Ovary (tissue), 9 donors: ENCODE data around the gene MAPK8IP3. TPM values are rescaled to one million over a fixed set of nuclear protein-coding genes. Genes with fewer than 3 reads are reported as not detected.

Experiments used
- DNase-seq, 5 donors: peaks; one replicate each; pipeline ENCODE4 v3.0.0-alpha.2; 2019 to 2020
- H3K27ac ChIP-seq, 2 donors: fragments of 200-600 bp; one replicate each; pipeline versions ENCODE4 v1.5.1 to v1.8.0; 2019 to 2022
- H3K27me3 ChIP-seq: fragments of 200-600 bp; one replicate; pipeline ENCODE4 v1.8.0; 2022
- H3K36me3 ChIP-seq: fragments of 200-600 bp; sonication (generic); one replicate; pipeline ENCODE4 v1.5.1; 2019
- H3K4me1 ChIP-seq: one replicate; pipeline ENCODE4 v1.8.1; 2013; ENCODE audit warnings: mild to moderate bottlenecking, moderate library complexity; ENCODE audit not compliant: insufficient read depth
- H3K4me3 ChIP-seq: fragments of 200-600 bp; sonication (generic); one replicate; pipeline ENCODE4 v1.5.1; 2017
- H3K9me3 ChIP-seq, 2 donors: fragments of 200-600 bp in 1 of 2; sonication (generic) in 1 of 2; one replicate each; pipeline versions ENCODE4 v1.5.1 to v1.8.1; 2013 to 2019; ENCODE audit warnings: mild to moderate bottlenecking in 1 of 2, moderate library complexity in 1 of 2
- CTCF ChIP-seq, 3 donors: fragments of 450-650 bp in 2 of 3; fragments of 200-600 bp in 1 of 3; IDR thresholded peaks; one replicate each; pipeline versions ENCODE4 v1.5.1 to v1.8.0; 2016 to 2022; ENCODE audit warnings: antibody characterized with exemption in 3 of 3, mild to moderate bottlenecking in 1 of 3
- EP300 ChIP-seq: sonication (generic); formaldehyde crosslinking; IDR thresholded peaks from one replicate; pipeline ENCODE4 v1.6.1; 2017; ENCODE audit warnings: antibody characterized with exemption
- POLR2A ChIP-seq: fragments of 450-650 bp; IDR thresholded peaks from one replicate; pipeline ENCODE4 v1.6.1; 2017; ENCODE audit warnings: antibody characterized with exemption, mild to moderate bottlenecking, moderate library complexity
- WGBS, 3 donors: extraction: QIAGEN DNeasy Blood & Tissue Kit in 1 of 3; methylation state at CpG; one replicate each; pipeline versions ENCODE4 v1.1.5 to v1.1.7; 2013 to 2017; 5-methylcytosine and 5-hydroxymethylcytosine counted together
- intact Hi-C, 4 donors: fragments of 100-400 bp; cut with DNase I; formaldehyde crosslinking; loops; one replicate each; pipeline versions ENCODE4 v1.11.0 to v1.15.1; 2022 to 2023
- polyA plus RNA-seq, 2 donors: library from polyadenylated mRNA; stranded (reverse); fragments of 200-250 nt in 1 of 2; fragments of 350-450 nt in 1 of 2; fragmentation: Illumina TruSeq in 1 of 2; extraction: RNeasy Lipid Tissue Mini Kit (QIAGEN cat#74804) in 1 of 2; gene quantifications; one replicate each; pipeline ENCODE4 v1.2.3, GENCODE V29; 2013 to 2014
- total RNA-seq, 7 donors: library from RNA; depleted of rRNA in 2 of 7; stranded (reverse); fragments of >200 nt in 2 of 7; fragmentation: NEBNext Ultra II Directional in 3 of 7; extraction: Animal tissue kit (Norgen Biotek cat#: 25700) in 3 of 7; gene quantifications; one replicate each; pipeline versions ENCODE4 v1.1.0 to v1.2.4, GENCODE V29; 2016 to 2023
- donor health status: DM: no; HTN: no; CAD: no; lungs with moderate emphysema.
- donor health status: DM: no; HTN: no; CAD: no.
- donor health status: Bipolar disorder and iron deficiency.
- donor health status: DM: yes; HTN: yes; CAD: no.
- donor health status: DM: no; HTN: no; CAD: no.
- donor health status: DM: yes; HTN: yes; CAD: no.

Gene MAPK8IP3
- total and polyA plus RNA-seq, 9 donors: 7.0 to 117 (median 72.3) TPM

- H3K27ac ChIP-seq: no peak overlapping the region
- no peak overlapping the region for H3K4me3 ChIP-seq
- H3K36me3 ChIP-seq: no peaks in the 10 kb centered on the region
- whole genome bisulfite sequencing, 3 donors: 85 to 88% (median 86%) methylated on average over 29 to 30 of the region's 30 CpGs
- DNase-seq: no peak
- H3K4me1 ChIP-seq: peaks cover 17% of the 10 kb centered on the region
- TF ChIP-seq POLR2A (no peak), EP300 (no peak), CTCF (IDR thresholded peaks at IDR 0.05) (no peak)
- no peaks in the 10 kb centered on the region for H3K9me3 ChIP-seq
- no peaks in the 10 kb centered on the region for H3K27me3 ChIP-seq
- intact Hi-C loops: no loop called here
These were observed 69.2 kb downstream of the MAPK8IP3 start for GRCh38 chr16:1775006-1775845.

- intact Hi-C loops: no loop called here
- Histone ChIP-seq H3K27ac (no peak overlapping the region), H3K4me1 (peaks cover 19% of the 10 kb centered on the region), H3K4me3 (no peak overlapping the region), H3K36me3 (no peaks in the 10 kb centered on the region), H3K27me3 (no peaks in the 10 kb centered on the region), H3K9me3 (no peaks in the 10 kb centered on the region)
- no peak for TF ChIP-seq POLR2A
- TF ChIP-seq CTCF (IDR thresholded peaks at IDR 0.05): no peak
- TF ChIP-seq EP300: no peak
- WGBS, 3 donors: 72 to 75% (median 72%) methylated on average over 28 of the region's 28 CpGs
- DNase-seq: peak in 2 of 5 donors; percentile 30 to 37
These were observed 70.1 kb downstream of the MAPK8IP3 start for GRCh38 chr16:1775846-1776671.

GRCh38 chr16:1776672-1776955 lies 70.6 kb downstream of the MAPK8IP3 start:
- Histone ChIP-seq H3K4me1 (peaks cover 20% of the 10 kb centered on the region), H3K9me3 (no peaks in the 10 kb centered on the region), H3K27ac (no peak overlapping the region), H3K27me3 (no peaks in the 10 kb centered on the region), H3K4me3 (no peak overlapping the region), H3K36me3 (no peaks in the 10 kb centered on the region)
- DNase-seq: no peak
- TF ChIP-seq CTCF (IDR thresholded peaks at IDR 0.05) (no peak), POLR2A (no peak), EP300 (no peak)
- intact Hi-C loops: no loop called here
- 71 to 74% (median 72%) methylated on average over 13 of the region's 13 CpGs for WGBS, 3 donors

- H3K4me3 ChIP-seq: no peak overlapping the region
- no peak overlapping the region for H3K27ac ChIP-seq
- TF ChIP-seq POLR2A (no peak), CTCF (IDR thresholded peaks at IDR 0.05) (no peak), EP300 (no peak)
- no peaks in the 10 kb centered on the region for H3K9me3 ChIP-seq
- peak in 1 of 5 donors; percentile 27 for DNase-seq
- peaks cover 20% of the 10 kb centered on the region for H3K4me1 ChIP-seq
- 86 to 88% (median 86%) methylated on average over 20 to 22 of the region's 22 CpGs for WGBS, 3 donors
- intact Hi-C loops: no loop called here
- no peaks in the 10 kb centered on the region for H3K27me3 ChIP-seq
- no peaks in the 10 kb centered on the region for H3K36me3 ChIP-seq
These were observed 71.0 kb downstream of the MAPK8IP3 start for GRCh38 chr16:1776991-1777374.
